Prostate gland (tissue), 2 donors: ENCODE data around the gene AQP1. TPM values are rescaled to one million over a fixed set of nuclear protein-coding genes. Genes with fewer than 3 reads are reported as not detected.

ENCODE experiments used
- DNase-seq: peaks from one replicate; pipeline ENCODE4 v3.0.0-alpha.2; 2019; ENCODE audit warnings: low spot score
- H3K27ac ChIP-seq, 2 donors: fragments of 200-600 bp; sonication (generic); 2 replicates each; pipeline ENCODE4 v1.5.1; 2017 to 2019
- H3K27me3 ChIP-seq: fragments of 200-600 bp; sonication (generic); replicated peaks from 2 replicates; pipeline ENCODE4 v1.5.1; 2019; ENCODE audit not compliant: insufficient read depth
- H3K36me3 ChIP-seq, 2 donors: fragments of 200-600 bp; sonication (generic); 1 replicate in 1 of 2; 2 replicates in 1 of 2; pipeline versions ENCODE4 v1.5.1 to v1.8.1; 2017 to 2019
- H3K4me1 ChIP-seq: fragments of 200-600 bp; sonication (generic); replicated peaks from 2 replicates; pipeline ENCODE4 v1.5.1; 2019
- H3K4me3 ChIP-seq, 2 donors: fragments of 200-600 bp; sonication (generic); 2 replicates each; pipeline ENCODE4 v1.5.1; 2017 to 2019
- H3K9me3 ChIP-seq: fragments of 200-600 bp; sonication (generic); 2 replicates; pipeline ENCODE4 v1.5.1; 2017
- POLR2A ChIP-seq: fragments of 450-650 bp; IDR thresholded peaks from one replicate; pipeline ENCODE4 v1.6.1; 2016; ENCODE audit warnings: antibody characterized with exemption, mild to moderate bottlenecking
- POLR2AphosphoS5 ChIP-seq: sonication (generic); formaldehyde crosslinking; IDR thresholded peaks from one replicate; pipeline ENCODE4 v1.6.1; 2017; ENCODE audit warnings: antibody characterized with exemption
- WGBS: methylation state at CpG from one replicate; pipeline ENCODE4 v1.1.5; 2018; 5-methylcytosine and 5-hydroxymethylcytosine counted together
- intact Hi-C: fragments of 100-400 bp; cut with DNase I; formaldehyde crosslinking; loops from one replicate; pipeline ENCODE4 v1.14.2; 2022
- total RNA-seq, 2 donors: library from RNA; depleted of rRNA; stranded (reverse); fragments of >200 nt; gene quantifications; one replicate each; pipeline ENCODE4 v1.1.0, GENCODE V29; 2016
- TF ChIP-seq, protein P1 (sequence below), 4 experiments: fragments of 200-600 bp in 2 of 4; fragments of 450-650 bp in 2 of 4; sonication (generic) in 2 of 4; IDR thresholded peaks; 1 replicate in 3 of 4; 2 replicates in 1 of 4; pipeline ENCODE4 v1.5.1; 2016 to 2019; ENCODE audit warnings: antibody characterized with exemption in 4 of 4, mild to moderate bottlenecking in 2 of 4, moderate library complexity in 2 of 4

The AQP1 gene
- total RNA-seq, 2 donors from 2014 or later, result 89.4 to 117 TPM

DNA sequence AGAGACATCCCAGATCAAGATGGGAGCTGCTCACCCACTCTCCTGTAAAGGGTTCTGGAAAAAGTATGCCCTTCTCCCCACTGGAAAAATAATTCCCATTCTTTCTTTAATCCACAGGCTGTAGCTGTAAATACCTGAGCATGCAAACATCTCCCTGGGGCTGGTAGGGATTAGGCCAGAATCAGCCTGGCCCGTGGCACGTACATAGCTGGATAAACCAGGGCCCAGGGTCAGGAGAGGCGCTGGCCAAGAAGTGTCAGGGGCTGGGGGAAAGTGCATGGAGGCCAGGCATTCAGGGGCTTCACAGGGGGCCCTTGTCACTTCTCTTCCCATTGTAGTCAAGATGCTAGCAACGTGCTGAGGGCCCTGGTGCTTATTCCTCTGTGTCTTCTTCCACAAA, 30.7 kb upstream of the AQP1 start:
- WGBS, result 89% methylated on average over 4 of the region's 4 CpGs
- no peaks in the 10 kb centered on the region for H3K36me3 ChIP-seq
- DNase-seq, result no peak
- intact Hi-C loops, result no loop called here
- no peaks in the 10 kb centered on the region for H3K4me1 ChIP-seq
- H3K27me3 ChIP-seq, result no peaks in the 10 kb centered on the region
- H3K27ac ChIP-seq, result no peak overlapping the region
- H3K9me3 ChIP-seq, result no peaks in the 10 kb centered on the region
- no peak overlapping the region for H3K4me3 ChIP-seq
- TF ChIP-seq POLR2AphosphoS5 (no peak), POLR2A (no peak)
- TF ChIP-seq, protein P1, sequence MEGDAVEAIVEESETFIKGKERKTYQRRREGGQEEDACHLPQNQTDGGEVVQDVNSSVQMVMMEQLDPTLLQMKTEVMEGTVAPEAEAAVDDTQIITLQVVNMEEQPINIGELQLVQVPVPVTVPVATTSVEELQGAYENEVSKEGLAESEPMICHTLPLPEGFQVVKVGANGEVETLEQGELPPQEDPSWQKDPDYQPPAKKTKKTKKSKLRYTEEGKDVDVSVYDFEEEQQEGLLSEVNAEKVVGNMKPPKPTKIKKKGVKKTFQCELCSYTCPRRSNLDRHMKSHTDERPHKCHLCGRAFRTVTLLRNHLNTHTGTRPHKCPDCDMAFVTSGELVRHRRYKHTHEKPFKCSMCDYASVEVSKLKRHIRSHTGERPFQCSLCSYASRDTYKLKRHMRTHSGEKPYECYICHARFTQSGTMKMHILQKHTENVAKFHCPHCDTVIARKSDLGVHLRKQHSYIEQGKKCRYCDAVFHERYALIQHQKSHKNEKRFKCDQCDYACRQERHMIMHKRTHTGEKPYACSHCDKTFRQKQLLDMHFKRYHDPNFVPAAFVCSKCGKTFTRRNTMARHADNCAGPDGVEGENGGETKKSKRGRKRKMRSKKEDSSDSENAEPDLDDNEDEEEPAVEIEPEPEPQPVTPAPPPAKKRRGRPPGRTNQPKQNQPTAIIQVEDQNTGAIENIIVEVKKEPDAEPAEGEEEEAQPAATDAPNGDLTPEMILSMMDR (IDR thresholded peaks at IDR 0.05), result no peak

DNA sequence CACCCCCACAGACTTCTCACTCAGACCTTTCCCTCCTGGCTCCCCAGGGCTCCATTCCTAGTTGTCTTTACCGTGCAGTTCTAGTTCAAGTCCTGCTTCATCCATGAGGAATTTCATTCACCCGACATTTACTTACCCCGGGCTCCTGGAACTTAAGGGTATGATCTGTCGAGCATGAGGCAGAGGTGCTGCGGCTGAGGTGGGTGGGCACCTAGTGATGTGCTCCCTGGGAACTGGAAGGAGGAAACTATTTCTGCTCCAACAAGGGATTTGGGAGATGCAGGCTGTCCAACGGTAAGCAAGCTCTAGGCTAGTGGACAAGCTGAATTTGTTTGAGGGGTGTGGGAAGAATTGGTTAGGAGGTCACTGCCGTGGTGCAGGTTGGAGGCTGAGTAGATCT, 30.2 kb upstream of the AQP1 start:
- H3K27ac ChIP-seq, result no peak overlapping the region
- TF ChIP-seq POLR2AphosphoS5, result no peak
- TF ChIP-seq, protein P1 (IDR thresholded peaks at IDR 0.05), result no peak
- DNase-seq, result no peak
- H3K27me3 ChIP-seq, result no peaks in the 10 kb centered on the region
- no peaks in the 10 kb centered on the region for H3K9me3 ChIP-seq
- 84% methylated on average over 7 of the region's 7 CpGs for WGBS
- no peaks in the 10 kb centered on the region for H3K36me3 ChIP-seq
- no peak overlapping the region for H3K4me3 ChIP-seq
- intact Hi-C loops, result no loop called here
- H3K4me1 ChIP-seq, result no peaks in the 10 kb centered on the region

DNA sequence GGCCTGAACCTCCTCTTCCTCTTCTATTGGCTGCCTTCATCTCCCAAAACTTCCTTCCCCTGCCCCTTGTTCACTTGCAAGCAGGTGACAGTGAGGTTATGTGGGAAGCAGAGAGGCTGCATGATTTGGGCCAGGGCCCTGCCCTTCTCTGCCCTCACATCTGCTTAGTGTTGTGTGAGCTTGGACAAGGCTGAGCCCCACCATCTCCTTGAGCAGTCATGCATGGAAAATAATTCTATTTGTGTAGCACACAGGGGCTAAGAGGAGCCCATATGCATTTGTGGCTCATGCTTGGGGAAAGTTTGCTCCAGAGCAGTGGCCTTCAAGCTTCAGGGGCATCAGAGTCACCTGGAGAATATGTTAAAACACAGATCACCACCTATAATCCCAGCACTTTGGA, 26.8 kb upstream of the AQP1 start:
- no peak for DNase-seq
- Histone ChIP-seq H3K27me3 (no peaks in the 10 kb centered on the region), H3K27ac (no peak overlapping the region), H3K36me3 (no peaks in the 10 kb centered on the region), H3K9me3 (no peaks in the 10 kb centered on the region), H3K4me1 (no peaks in the 10 kb centered on the region), H3K4me3 (no peak overlapping the region)
- TF ChIP-seq POLR2A, result no peak
- no peak for TF ChIP-seq POLR2AphosphoS5
- TF ChIP-seq, protein P1 (IDR thresholded peaks at IDR 0.05), result no peak
- intact Hi-C loops, result no loop called here

DNA sequence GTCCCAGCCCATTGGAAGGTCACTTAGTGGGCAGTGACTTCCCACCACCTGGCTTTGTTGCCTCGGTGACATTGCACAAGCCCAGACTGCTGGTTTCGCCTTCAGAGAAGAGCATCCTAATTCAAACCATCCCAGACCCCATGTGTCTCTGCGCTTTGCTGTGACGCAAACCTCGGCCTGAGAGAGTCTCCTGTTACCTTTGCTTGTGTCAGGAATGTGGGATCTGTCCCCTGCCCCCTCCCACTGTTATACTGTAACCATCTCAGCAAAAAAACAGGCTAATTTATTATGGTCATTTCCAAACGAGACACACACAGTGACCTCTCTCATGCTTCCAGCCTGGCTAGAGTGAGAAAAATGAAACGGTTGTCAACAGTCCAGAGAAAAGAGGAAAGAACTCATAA, 25.0 kb upstream of the AQP1 start:
- DNase-seq, result no peak
- H3K9me3 ChIP-seq, result no peaks in the 10 kb centered on the region
- H3K36me3 ChIP-seq, result no peaks in the 10 kb centered on the region
- intact Hi-C loops, result no loop called here
- TF ChIP-seq, protein P1 (IDR thresholded peaks at IDR 0.05), result no peak
- no peak for TF ChIP-seq POLR2AphosphoS5
- no peak for TF ChIP-seq POLR2A
- H3K27me3 ChIP-seq, result no peaks in the 10 kb centered on the region
- H3K4me1 ChIP-seq, result no peaks in the 10 kb centered on the region
- H3K4me3 ChIP-seq, result no peak overlapping the region
- H3K27ac ChIP-seq, result no peak overlapping the region
- 53% methylated on average over 7 of the region's 7 CpGs for WGBS

DNA sequence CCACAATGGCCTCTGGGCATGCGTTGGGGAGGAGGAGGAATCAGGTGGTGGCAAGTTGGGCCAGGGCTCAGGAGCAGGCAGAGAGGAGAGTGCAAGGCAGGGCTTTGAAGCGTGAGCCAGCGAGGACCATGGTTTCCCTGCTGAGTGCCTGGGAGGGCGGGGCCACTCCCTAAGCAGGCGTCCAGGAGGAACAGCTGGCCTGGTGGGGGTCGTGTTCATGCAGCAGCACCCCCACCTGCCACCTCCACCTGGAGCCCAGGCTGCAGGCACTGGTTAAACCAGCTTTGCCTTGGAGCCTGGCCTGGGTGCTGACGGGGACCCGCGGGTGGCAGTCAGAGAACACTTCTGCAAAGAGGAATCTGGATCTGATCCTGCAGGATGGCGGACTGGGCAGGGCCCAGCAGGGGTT, 24.2 kb upstream of the AQP1 start:
- intact Hi-C loops, result no loop called here
- H3K9me3 ChIP-seq, result no peaks in the 10 kb centered on the region
- H3K27ac ChIP-seq, result no peak overlapping the region
- no peaks in the 10 kb centered on the region for H3K4me1 ChIP-seq
- TF ChIP-seq, protein P1 (IDR thresholded peaks at IDR 0.05), result no peak
- no peak for TF ChIP-seq POLR2AphosphoS5
- TF ChIP-seq POLR2A, result no peak
- no peak overlapping the region for H3K4me3 ChIP-seq
- H3K36me3 ChIP-seq, result no peaks in the 10 kb centered on the region
- WGBS, result 37% methylated on average over 10 of the region's 10 CpGs
- no peaks in the 10 kb centered on the region for H3K27me3 ChIP-seq
- DNase-seq, result no peak
